SK-N-SH (cell line): ENCODE results near the gene NPFFR2. TPM values are rescaled to one million over a fixed set of nuclear protein-coding genes. Genes with fewer than 3 reads are reported as not detected.

Experiments used
- CTCF ChIA-PET: fragments of 300-600, 350-600 bp; formaldehyde crosslinking; extraction: SDS; loops from one replicate; lab custom pipeline; 2021; lab: Yijun Ruan, JAX
- POLR2A ChIA-PET: fragments of 350-600 bp; sonication (Branson Sonifier 250); formaldehyde crosslinking; extraction: SDS; loops from one replicate; lab custom pipeline; 2020; ENCODE audit warnings: antibody characterized with exemption, inconsistent platforms; lab: Yijun Ruan, JAX
- DNase-seq: peaks from one replicate; pipeline ENCODE4 v3.0.0; 2012
- H2AFZ ChIP-seq: fragments of 200-600 bp; sonication (generic); 2 replicates; pipeline ENCODE4 v1.8.1; 2016; ENCODE audit warnings: antibody characterized with exemption, mild to moderate bottlenecking, low read depth
- H3F3A ChIP-seq: fragments of 200-600 bp; sonication (generic); replicated peaks from 2 replicates; pipeline ENCODE3; 2016; ENCODE audit warnings: antibody characterized with exemption, mild to moderate bottlenecking; ENCODE audit not compliant: insufficient read depth
- H3K27ac ChIP-seq, 2 experiments: fragments of 200-500 bp in 1 of 2; fragments of 200-600 bp in 1 of 2; sonication (Bioruptor generic) in 1 of 2; sonication (generic), shearing (Covaris generic) in 1 of 2; 2 replicates each; pipeline versions ENCODE4 v1.5.1 to v1.6.1; 2014 to 2016; ENCODE audit warnings: low read depth in 2 of 2, inconsistent platforms in 1 of 2, low read length in 1 of 2, mild to moderate bottlenecking in 1 of 2, mixed read lengths in 1 of 2
- H3K27me3 ChIP-seq: fragments of 200-600 bp; sonication (generic), shearing (Covaris generic); 2 replicates; pipeline ENCODE4 v1.6.1; 2016; ENCODE audit warnings: mixed run types; ENCODE audit not compliant: insufficient read depth
- H3K36me3 ChIP-seq, 2 experiments: fragments of 200-500 bp in 1 of 2; fragments of 200-600 bp in 1 of 2; sonication (Bioruptor generic) in 1 of 2; sonication (generic) in 1 of 2; replicated peaks in 1 of 2; 2 replicates each; pipeline versions ENCODE3 to v1.5.1; 2014 to 2016; ENCODE audit warnings: low read length in 1 of 2, mild to moderate bottlenecking in 1 of 2; ENCODE audit not compliant: insufficient read depth in 2 of 2, control insufficient read depth in 1 of 2
- H3K4me1 ChIP-seq, 2 experiments: fragments of 200-500 bp in 1 of 2; fragments of 200-600 bp in 1 of 2; sonication (Bioruptor generic) in 1 of 2; sonication (generic), shearing (Covaris generic) in 1 of 2; 2 replicates each; pipeline versions ENCODE4 v1.5.1 to v1.6.1; 2014 to 2016; ENCODE audit warnings: low read depth in 1 of 2, low read length in 1 of 2, mixed run types in 1 of 2; ENCODE audit not compliant: insufficient read depth in 2 of 2, control insufficient read depth in 1 of 2
- H3K4me2 ChIP-seq: fragments of 200-600 bp; sonication (generic), shearing (Covaris generic); 2 replicates; pipeline ENCODE4 v1.6.1; 2017; ENCODE audit warnings: mixed run types
- H3K4me3 ChIP-seq, 2 experiments: fragments of 200-500 bp in 1 of 2; fragments of 200-600 bp in 1 of 2; sonication (Bioruptor generic) in 1 of 2; sonication (generic), shearing (Covaris generic) in 1 of 2; 2 replicates each; pipeline versions ENCODE4 v1.5.1 to v1.8.1; 2014 to 2016; ENCODE audit warnings: low read depth in 2 of 2, inconsistent platforms in 1 of 2, low read length in 1 of 2, mild to moderate bottlenecking in 1 of 2, mixed read lengths in 1 of 2, moderate library complexity in 1 of 2
- H3K79me2 ChIP-seq: fragments of 200-600 bp; sonication (generic); 2 replicates; pipeline ENCODE4 v1.8.1; 2017; ENCODE audit warnings: mild to moderate bottlenecking; ENCODE audit not compliant: insufficient read depth
- H3K9ac ChIP-seq: fragments of 200-600 bp; sonication (generic); 2 replicates; pipeline ENCODE4 v1.6.1; 2017; ENCODE audit warnings: mixed run types
- H3K9me2 ChIP-seq: fragments of 200-600 bp; sonication (generic); 2 replicates; pipeline ENCODE4 v1.6.1; 2017; ENCODE audit warnings: mixed run types
- H3K9me3 ChIP-seq: fragments of 200-600 bp; sonication (generic); 2 replicates; pipeline ENCODE4 v1.6.1; 2017; ENCODE audit warnings: mixed run types, mild to moderate bottlenecking, moderate library complexity
- H4K20me1 ChIP-seq: fragments of 200-600 bp; sonication (generic); 2 replicates; pipeline ENCODE4 v1.6.1; 2017; ENCODE audit warnings: mild to moderate bottlenecking, mixed run types; ENCODE audit not compliant: insufficient read depth
- CTCF ChIP-seq: fragments of 200-600 bp; sonication (generic); IDR thresholded peaks from 2 replicates; pipeline ENCODE4 v1.6.1; 2017; ENCODE audit warnings: antibody characterized with exemption, mild to moderate bottlenecking, moderate library complexity
- EP300 ChIP-seq, 2 experiments: IDR thresholded peaks; 2 replicates each; pipeline versions ENCODE4 v1.4.0 to v1.6.1; 2012; ENCODE audit warnings: borderline replicate concordance in 1 of 2, low read depth in 1 of 2, low read length in 1 of 2
- EZH2phosphoT487 ChIP-seq: fragments of 200-600 bp; sonication (generic); IDR thresholded peaks from 2 replicates; pipeline ENCODE4 v1.6.1; 2017; ENCODE audit warnings: low read depth, mixed run types, mild to moderate bottlenecking, antibody characterized with exemption, moderate library complexity, borderline replicate concordance
- FOSL2 ChIP-seq: IDR thresholded peaks from 2 replicates; pipeline ENCODE4 v1.4.0; 2012; ENCODE audit warnings: low read depth, mild to moderate bottlenecking, moderate library complexity, borderline replicate concordance
- FOXJ3 ChIP-seq: sonication (generic); formaldehyde crosslinking; IDR thresholded peaks from 2 replicates; pipeline ENCODE4 v1.5.1; 2020; ENCODE audit warnings: mild to moderate bottlenecking, missing genetic modification reagents
- FOXM1 ChIP-seq: IDR thresholded peaks from 2 replicates; pipeline ENCODE4 v1.4.0; 2012; ENCODE audit warnings: low read depth, mild to moderate bottlenecking
- GATA2 ChIP-seq: sonication (generic); formaldehyde crosslinking; IDR thresholded peaks from 2 replicates; pipeline ENCODE4 v1.5.0; 2020; ENCODE audit warnings: mild to moderate bottlenecking, missing genetic modification reagents
- IRF3 ChIP-seq: fragments of 150-350 bp; IDR thresholded peaks from 2 replicates; pipeline ENCODE4 v1.6.1; 2016; ENCODE audit warnings: mild to moderate bottlenecking, low read depth, low read length
- MEF2A ChIP-seq: IDR thresholded peaks from 2 replicates; pipeline ENCODE4 v1.4.0; 2012; ENCODE audit warnings: low read depth, borderline replicate concordance
- NFIC ChIP-seq: IDR thresholded peaks from 2 replicates; pipeline ENCODE4 v1.4.0; 2012; ENCODE audit warnings: borderline replicate concordance
- NRF1 ChIP-seq: IDR thresholded peaks from 2 replicates; pipeline ENCODE4 v1.6.1; 2012; ENCODE audit warnings: low read depth, mild to moderate bottlenecking, low read length
- RCOR1 ChIP-seq: fragments of 150-350 bp; IDR thresholded peaks from 2 replicates; pipeline ENCODE4 v1.6.1; 2017; ENCODE audit warnings: antibody characterized with exemption, low read length
- RFX5 ChIP-seq: IDR thresholded peaks from 2 replicates; pipeline ENCODE4 v1.6.1; 2012; ENCODE audit warnings: mild to moderate bottlenecking, improper control_type of control experiment, low read length
- SIN3A ChIP-seq: IDR thresholded peaks from 2 replicates; pipeline ENCODE4 v1.6.1; 2012; ENCODE audit warnings: low read depth, mild to moderate bottlenecking, low read length, moderate library complexity, borderline replicate concordance
- SMC3 ChIP-seq: IDR thresholded peaks from 2 replicates; pipeline ENCODE4 v1.6.1; 2012; ENCODE audit warnings: low read depth, low read length, improper control_type of control experiment
- TAF1 ChIP-seq: IDR thresholded peaks from 2 replicates; pipeline ENCODE4 v1.6.1; 2012; ENCODE audit warnings: low read depth, mild to moderate bottlenecking, low read length, moderate library complexity, borderline replicate concordance
- TEAD4 ChIP-seq: IDR thresholded peaks from 2 replicates; pipeline ENCODE4 v1.4.0; 2012; ENCODE audit warnings: mild to moderate bottlenecking, borderline replicate concordance; ENCODE audit not compliant: insufficient read depth
- WGBS: methylation state at CpG from one replicate; pipeline ENCODE4 v1.1.6; 2017; ENCODE audit warnings: low lambda C conversion rate; 5-methylcytosine and 5-hydroxymethylcytosine counted together
- polyA plus RNA-seq, 3 experiments: library from polyadenylated mRNA; depleted of rRNA; stranded (reverse); fragments of >200 nt; gene quantifications; 2 replicates each; pipeline ENCODE4 v1.2.3, GENCODE V29; 2012

NPFFR2 gene
- polyA plus RNA-seq, 1 of the 3 experiments (the other 2 are of a cell fraction), result 6.2 TPM

- H4K20me1 ChIP-seq, result no peaks in the 10 kb centered on the region
- ChIA-PET CTCF (interaction anchor here (0.5 kb wide), 1 partner anchor 254 kb away, joined by 3 read pairs; no protein-coding TSS in a partner anchor), POLR2A (no interaction called here)
- H3K27me3 ChIP-seq, result no peaks in the 10 kb centered on the region
- WGBS, result 50% methylated on average over 3 of the region's 3 CpGs
- H3K9ac ChIP-seq, result no peak overlapping the region
- no peaks in the 10 kb centered on the region for H3K9me3 ChIP-seq
- H3K79me2 ChIP-seq, result no peaks in the 10 kb centered on the region
- TF ChIP-seq SMC3 (no peak), CTCF (no peak), NRF1 (no peak)
- no peak overlapping the region for H3K27ac ChIP-seq
- H3K4me1 ChIP-seq, result no peaks in the 10 kb centered on the region
- no peaks in the 10 kb centered on the region for H3K36me3 ChIP-seq
- H3K9me2 ChIP-seq, result no peaks in the 10 kb centered on the region
- no peak overlapping the region for H2AFZ ChIP-seq
- no peaks in the 10 kb centered on the region for H3F3A ChIP-seq
- H3K4me2 ChIP-seq, result no peak overlapping the region
- no peak overlapping the region for H3K4me3 ChIP-seq
- no peak for DNase-seq
These were observed 86.2 kb downstream of the NPFFR2 start for GRCh38 chr4:72118017-72118416.

GRCh38 chr4:72119946-72120345, 88.1 kb downstream of the NPFFR2 start:
- ChIA-PET CTCF (no interaction called here), POLR2A (no interaction called here)
- Histone ChIP-seq H3K27me3 (no peaks in the 10 kb centered on the region), H3K9ac (no peak overlapping the region), H3K79me2 (no peaks in the 10 kb centered on the region), H3F3A (no peaks in the 10 kb centered on the region), H3K9me3 (no peaks in the 10 kb centered on the region), H3K4me1 (no peaks in the 10 kb centered on the region), H3K36me3 (no peaks in the 10 kb centered on the region), H3K9me2 (no peaks in the 10 kb centered on the region), H3K4me2 (no peak overlapping the region), H4K20me1 (no peaks in the 10 kb centered on the region), H3K4me3 (no peak overlapping the region), H2AFZ (no peak overlapping the region), H3K27ac (no peak overlapping the region)
- TF ChIP-seq EZH2phosphoT487 (no peak), RFX5 (no peak)
- WGBS, result 39% methylated on average over 3 of the region's 3 CpGs
- DNase-seq, result no peak

GRCh38 chr4:72128741-72129140, 96.9 kb downstream of the NPFFR2 start:
- H3F3A ChIP-seq, result no peaks in the 10 kb centered on the region
- CTCF ChIA-PET, result no interaction called here

More at GRCh38 chr4:72128741-72129140, 96.9 kb downstream of the NPFFR2 start:
- no peak overlapping the region for H3K4me2 ChIP-seq
- no peaks in the 10 kb centered on the region for H3K79me2 ChIP-seq
- no peaks in the 10 kb centered on the region for H3K36me3 ChIP-seq
- no peaks in the 10 kb centered on the region for H4K20me1 ChIP-seq
- no peak overlapping the region for H3K9ac ChIP-seq
- no peaks in the 10 kb centered on the region for H3K4me1 ChIP-seq
- H3K9me3 ChIP-seq, result no peaks in the 10 kb centered on the region
- POLR2A ChIA-PET, result no interaction called here
- H3K9me2 ChIP-seq, result no peaks in the 10 kb centered on the region
- no peaks in the 10 kb centered on the region for H3K27me3 ChIP-seq
- H3K27ac ChIP-seq, result no peak overlapping the region
- no peak overlapping the region for H3K4me3 ChIP-seq
- H2AFZ ChIP-seq, result no peak overlapping the region
- no peak for DNase-seq
- no peak for TF ChIP-seq IRF3
- no peak for TF ChIP-seq GATA2 (CRISPR knock-in tag)
- no peak for TF ChIP-seq SIN3A
- TF ChIP-seq RCOR1, result no peak
- TF ChIP-seq TEAD4, result no peak
- TF ChIP-seq FOXJ3 (CRISPR knock-in tag), result no peak
- no peak for TF ChIP-seq FOSL2
- no peak for TF ChIP-seq NFIC
- no peak for TF ChIP-seq NRF1
- TF ChIP-seq MEF2A, result no peak
- TF ChIP-seq CTCF, result no peak
- TF ChIP-seq FOXM1, result no peak
- TF ChIP-seq EZH2phosphoT487, result no peak
- TF ChIP-seq TAF1, result no peak
- TF ChIP-seq EP300 (IDR thresholded peaks at IDR 0.05; ENCODE audit: borderline replicate concordance in 1 of 2, low read depth in 1 of 2, low read length in 1 of 2), result no peak
- TF ChIP-seq, all 33 proteins: peak for 0
